ENCODE measurements around the gene PPM1H. TPM values are rescaled to one million over a fixed set of nuclear protein-coding genes. Genes with fewer than 3 reads are reported as not detected.
"Not testable (repeated sequence)": the region's sequence is repeated elsewhere in the genome, so short reads cannot be mapped to it uniquely, and the experiment has no call there.

The PPM1H gene
- polyA plus RNA-seq, 4 donors: 27.7 to 31.9 (median 30.4) TPM

DNA sequence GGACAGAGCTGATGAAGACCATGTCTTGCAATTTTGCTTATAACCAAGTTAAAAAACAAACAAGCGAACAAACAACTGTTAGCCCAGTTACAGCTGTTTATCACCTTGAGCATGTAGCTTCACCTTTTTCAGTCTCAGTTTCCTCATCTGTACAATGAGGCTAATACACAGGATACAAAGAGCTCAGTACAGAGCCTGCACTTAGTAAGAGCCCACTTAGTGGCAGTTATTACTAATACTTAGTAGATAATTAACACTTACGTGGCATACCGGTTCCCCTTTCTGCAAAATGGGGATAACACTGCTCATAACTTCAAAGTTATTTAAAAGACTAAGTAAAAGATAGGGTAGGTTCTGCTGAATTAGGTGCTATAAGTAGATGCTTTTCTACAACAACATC is 240.3 kb downstream of the PPM1H start:
- no peak for DNase-seq (ENCODE audit: low read depth in 4 of 4, low spot score in 3 of 4)

DNA sequence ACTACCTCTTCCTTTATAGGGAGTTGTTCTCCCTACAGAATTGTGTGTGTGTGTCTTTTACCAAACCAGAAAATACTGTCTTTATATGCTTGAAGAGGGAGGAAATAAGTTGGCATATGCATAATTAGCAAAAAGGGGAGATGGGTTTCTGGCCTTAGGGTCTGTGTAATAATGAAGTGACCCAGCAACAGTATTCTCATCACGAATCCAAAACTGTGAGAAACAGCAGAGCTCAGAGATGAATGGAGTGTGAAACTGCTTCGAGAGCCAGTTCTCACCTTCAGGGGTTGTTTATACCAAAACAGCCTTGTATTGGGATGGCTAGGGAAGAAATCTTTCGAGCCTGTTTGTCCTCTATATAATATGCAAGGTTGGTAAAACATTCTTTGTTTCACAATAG is 240.8 kb downstream of the PPM1H start:
- no peak for DNase-seq (ENCODE audit: low read depth in 4 of 4, low spot score in 3 of 4)

DNA sequence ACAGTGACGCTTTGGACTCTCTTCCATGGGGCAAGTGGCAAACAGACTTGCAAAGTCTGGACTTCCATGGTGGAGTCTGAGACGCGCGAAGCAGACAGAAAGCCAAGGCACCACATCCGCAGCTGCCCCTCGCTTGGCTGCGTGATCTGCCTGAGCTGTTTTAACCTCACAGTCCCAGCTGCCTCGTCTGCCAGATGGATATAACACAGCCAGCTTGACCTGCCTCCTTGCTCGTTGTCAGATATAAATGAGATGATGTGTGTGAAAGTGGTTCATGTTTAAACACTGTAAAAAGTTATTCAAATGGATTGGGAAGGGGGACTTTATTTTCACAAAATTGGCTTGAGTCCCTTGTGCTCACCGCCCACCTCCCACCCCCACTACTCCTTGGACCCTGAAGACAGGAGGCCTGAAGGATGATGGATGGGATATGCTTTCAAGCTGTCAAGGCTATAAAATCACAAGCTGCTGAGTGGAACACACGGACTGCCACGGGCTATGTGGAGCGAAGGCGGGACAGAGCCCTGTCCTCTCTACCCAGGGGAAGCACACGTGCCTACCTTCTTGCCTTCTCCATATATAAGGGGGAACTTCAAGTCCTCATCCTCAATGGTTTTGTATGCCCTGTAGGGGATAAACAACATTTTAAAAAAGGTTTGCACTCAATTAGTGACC is 241.4 kb downstream of the PPM1H start:
- no peak for DNase-seq (ENCODE audit: low read depth in 4 of 4, low spot score in 3 of 4)

DNA sequence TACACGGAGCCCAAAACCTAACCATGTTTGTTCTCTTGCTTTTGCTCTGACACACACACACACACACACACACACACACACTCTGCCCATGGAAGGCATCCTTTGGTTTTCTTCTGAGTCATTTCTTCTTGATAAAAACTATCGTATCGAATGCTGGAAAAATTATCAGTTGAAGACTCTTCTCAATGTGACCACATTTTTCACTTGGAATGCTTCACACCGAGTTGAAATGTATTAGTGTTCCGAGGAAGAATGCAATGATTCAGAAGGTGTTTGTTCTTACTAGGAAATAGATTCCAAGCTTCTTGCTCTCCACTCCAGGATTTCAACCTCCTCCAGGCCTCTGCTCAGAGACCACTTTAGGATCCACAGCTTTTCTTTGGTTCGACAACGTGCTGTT is 242.1 kb downstream of the PPM1H start:
- no peak for DNase-seq (ENCODE audit: low read depth in 4 of 4, low spot score in 3 of 4)

DNA sequence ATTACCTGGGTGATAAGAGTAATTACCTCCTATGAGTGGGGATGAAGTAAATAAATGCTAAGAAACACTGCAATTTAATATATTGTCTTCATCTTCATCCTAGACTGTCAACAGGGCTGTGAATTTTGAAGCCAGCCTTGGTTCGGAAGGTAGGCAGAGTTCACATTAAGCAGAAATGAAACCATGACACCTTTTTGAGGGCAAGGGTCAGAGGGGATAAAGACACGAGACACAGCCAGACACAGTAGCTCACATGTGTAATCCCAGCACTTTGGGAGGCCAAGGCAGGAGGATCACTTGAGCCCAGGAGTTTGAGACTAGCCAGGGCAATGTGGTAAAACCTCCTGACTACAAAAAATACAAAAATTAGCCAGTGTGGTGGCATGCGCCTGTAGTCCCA is 243.6 kb downstream of the PPM1H start:
- no peak for DNase-seq (ENCODE audit: low read depth in 4 of 4, low spot score in 3 of 4)

DNA sequence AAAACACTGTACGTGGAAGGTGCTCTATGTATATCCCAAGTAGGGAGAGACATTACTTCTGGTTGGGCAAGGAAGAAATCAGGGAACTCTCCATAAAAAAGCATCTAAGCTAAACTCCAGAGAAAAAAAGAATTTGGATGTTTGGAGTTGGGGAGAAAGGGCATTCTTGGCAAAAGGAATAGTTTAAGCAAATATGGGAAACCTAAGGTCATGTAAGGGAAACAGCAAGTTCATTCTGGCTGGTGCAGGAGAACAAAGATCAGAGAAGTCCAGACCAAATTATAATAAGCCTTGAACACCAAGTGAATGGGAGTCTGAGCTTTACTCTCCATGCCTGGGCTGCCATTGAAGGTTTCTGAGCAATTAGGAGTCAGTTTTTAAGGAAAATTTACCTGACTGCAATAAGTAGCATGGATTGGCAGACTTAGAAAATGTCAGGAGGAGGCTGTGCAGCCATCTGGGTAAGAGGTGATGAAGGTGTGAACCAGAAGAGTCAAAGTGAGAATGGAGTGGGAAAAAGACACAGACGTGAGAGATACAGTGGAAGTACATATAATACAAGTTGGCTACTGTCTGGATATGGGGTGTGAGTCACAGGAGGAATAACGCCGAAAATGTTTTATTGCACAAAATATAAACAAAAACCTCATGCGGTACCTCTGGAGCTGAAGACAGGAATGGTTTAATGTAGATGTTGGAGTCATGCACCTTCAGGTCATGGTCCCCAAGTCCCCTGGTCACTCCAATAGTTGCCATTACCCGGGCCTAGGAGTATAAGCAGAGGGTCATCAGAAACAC is 245.7 kb downstream of the PPM1H start:
- no peak for DNase-seq (ENCODE audit: low read depth in 4 of 4, low spot score in 3 of 4)

DNA sequence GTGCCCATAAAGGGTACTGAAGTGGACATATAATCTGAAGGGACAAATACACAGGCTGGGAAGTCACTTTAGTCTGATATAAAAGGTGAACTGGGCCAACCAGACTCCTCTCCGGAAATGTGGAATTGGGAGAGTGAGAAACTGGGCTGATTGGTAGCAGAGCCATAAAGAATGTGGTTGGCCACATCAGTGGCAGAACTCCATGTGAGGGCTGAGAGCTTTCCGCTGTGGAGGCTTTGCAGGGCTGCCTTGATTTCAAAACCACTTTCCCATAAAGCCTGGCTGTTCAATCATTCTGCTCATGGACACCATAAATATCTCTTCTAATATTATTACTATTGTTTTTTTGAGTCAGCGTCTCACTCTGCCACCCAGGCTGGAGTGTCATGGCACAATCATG is 248.0 kb downstream of the PPM1H start:
- no peak for DNase-seq (ENCODE audit: low read depth in 4 of 4, low spot score in 3 of 4)

DNA sequence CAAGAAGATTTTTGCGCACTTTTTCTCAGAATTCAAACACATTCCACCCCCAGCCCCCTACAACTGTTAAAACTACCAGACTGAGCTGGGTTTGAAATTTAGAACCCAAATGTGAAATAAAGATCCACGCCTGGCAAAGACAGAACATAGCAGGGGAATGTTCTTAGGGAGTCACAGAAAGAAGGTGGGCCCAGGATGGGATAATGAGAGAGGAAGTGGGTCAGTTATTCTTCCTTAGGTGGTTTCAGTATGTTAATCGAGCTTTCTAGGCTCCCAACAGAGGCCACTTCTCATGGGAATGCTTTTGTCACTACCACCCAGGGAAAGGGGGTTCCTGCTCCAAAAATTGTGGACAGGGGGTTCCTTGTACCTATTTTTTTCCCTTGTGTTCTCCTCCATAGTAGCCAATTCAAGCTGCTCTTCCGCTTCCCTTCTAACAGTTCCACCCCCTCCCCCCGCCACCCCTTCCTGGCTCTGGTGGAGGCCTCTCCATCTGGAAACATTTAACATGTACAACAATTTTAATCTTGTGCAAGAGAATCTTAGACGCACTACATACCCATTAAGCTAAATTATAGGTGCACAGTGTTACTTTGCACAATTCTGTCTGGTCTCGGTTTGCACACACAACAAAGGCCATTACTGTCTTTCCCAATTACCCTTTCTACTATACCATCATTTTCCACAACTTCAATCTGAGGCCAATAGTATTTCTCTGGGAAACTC is 250.2 kb downstream of the PPM1H start:
- no peak for DNase-seq (ENCODE audit: low read depth in 4 of 4, low spot score in 3 of 4)

DNA sequence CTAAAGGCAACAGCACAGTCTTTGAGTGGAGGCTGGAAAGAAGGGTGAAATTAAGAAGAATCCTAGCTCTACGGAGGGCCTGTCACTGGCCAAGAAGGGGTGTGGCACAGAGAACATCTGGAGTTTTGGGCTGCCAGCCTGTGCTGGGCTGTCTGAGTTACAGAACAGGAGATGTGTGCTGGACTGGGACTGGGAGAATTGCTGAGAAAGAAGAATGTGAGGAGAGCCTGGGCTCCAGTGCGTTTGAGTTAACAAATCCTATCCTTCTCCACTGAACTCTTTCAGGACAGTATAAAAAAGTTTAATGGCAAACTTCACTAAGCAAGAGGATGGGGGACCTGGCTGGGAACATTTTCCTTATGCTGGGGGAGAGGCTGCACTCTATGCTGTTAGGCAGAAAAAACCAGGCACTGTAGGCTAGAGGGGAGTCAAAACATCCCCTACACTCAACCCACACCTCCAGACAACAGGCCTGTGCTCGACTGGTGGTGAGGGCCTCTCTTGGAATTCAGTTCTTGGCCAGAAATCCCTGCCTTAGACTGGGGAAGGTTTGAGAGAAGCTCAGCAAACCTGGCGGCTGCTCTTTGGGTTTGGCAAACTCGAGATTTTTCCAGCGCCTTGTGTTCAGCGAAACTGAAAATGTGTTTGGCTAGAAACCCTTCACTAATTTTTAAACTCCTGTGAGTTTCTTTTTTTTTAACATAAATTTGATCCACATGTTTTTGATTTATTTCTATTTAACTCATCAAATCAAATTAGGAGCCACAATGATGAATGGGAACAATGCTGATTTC is 251.0 kb downstream of the PPM1H start:
- no peak for DNase-seq (ENCODE audit: low read depth in 4 of 4, low spot score in 3 of 4)

DNA sequence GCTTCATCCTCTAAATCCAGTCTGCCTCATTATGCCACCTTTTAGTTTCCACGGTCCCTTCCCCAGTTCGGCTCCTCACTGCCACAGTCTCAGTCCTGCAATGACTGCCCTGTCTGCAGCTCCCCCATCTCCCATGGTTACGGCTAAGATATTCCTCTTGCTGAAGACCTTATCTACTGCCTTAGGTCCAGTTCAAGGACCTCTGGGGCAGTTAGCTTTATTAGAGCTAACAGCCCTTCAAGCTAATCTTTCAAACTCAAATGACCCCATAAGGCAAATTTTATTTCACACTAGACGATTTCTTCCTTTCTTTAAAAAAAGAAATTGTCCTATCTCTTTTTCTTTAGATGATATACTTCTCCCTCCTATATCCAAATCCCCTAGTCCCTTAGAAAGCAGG is 253.6 kb downstream of the PPM1H start:
- DNase-seq (ENCODE audit: low read depth in 4 of 4, low spot score in 3 of 4): no peak

DNA sequence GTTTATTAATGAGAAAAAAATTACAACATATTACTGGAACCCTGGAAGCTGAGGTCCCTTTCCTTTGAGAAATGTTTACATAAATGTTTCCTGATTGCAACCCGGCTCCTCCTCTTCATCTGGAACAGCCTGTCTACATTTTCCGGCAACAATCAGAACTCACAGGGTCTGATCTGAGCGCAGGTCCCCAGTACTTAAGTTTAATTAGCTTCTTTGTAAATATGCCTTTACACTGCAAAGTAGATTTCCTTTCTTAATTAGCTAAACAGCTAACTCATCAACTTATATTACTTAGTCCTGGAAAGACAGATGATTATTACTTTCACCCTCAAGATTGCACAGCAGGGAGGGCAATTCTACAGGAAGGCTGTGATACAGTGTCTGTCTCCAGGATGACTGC is 255.3 kb downstream of the PPM1H start:
- DNase-seq (ENCODE audit: low read depth in 4 of 4, low spot score in 3 of 4): no peak

DNA sequence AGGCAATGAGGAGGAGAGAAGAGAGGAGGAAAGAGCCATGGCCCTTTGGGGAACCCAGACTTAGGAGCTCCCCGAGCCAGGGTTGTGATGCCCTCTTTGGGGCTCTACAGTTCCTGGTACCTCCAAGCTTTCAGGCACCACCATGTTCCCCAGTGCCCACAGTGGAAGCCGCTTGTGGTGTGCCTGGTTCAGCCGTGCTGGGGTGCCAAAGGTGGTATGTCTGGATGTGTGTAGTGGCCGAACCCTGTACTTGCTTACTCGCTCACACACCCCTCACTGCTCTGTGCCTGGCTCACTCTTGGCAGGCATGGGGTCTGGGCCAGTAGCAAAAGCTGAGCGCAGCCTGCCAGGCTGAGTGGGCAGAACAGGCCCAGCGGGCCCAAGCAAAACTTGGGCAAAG is 257.6 kb downstream of the PPM1H start:
- DNase-seq (ENCODE audit: low read depth in 4 of 4, low spot score in 3 of 4): no peak

DNA sequence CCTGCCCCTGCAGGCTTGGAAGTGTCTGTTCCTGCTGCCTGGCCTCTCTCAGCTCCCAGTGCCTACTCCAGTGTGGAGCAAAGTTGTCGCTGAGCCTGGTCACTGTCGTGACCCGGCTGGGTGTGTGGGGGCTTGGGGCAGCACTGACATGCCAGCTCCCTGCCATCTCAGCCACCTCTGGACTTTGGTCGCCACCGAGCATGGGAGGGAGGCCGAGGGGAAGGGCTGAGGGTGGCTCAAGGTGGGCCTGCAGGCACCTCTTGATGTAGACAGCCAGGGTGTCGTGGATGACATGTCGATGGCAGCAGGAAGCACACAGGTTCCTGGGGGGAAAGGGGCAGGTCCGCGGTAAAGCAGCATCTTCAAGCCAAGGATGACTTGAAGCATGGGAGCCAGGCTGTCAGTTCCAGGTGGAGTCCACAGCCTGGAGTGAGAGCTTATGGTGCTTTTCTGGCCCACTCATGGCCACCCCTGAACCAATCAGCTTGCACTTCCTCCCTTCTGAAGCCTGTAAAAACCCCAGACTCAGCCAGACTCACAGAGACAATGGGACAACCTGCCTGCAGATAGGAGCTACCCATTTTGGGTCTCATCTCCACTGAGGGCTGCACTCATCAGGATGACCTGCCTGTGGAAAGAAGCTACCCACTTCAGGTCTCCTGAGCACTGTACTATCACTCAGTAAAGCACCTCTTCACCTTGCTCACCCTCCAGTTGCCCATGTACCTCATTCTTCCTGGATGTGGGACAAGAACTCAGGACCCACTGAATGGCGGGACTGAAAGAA is 258.2 kb downstream of the PPM1H start:
- no peak for DNase-seq (ENCODE audit: low read depth in 4 of 4, low spot score in 3 of 4)

DNA sequence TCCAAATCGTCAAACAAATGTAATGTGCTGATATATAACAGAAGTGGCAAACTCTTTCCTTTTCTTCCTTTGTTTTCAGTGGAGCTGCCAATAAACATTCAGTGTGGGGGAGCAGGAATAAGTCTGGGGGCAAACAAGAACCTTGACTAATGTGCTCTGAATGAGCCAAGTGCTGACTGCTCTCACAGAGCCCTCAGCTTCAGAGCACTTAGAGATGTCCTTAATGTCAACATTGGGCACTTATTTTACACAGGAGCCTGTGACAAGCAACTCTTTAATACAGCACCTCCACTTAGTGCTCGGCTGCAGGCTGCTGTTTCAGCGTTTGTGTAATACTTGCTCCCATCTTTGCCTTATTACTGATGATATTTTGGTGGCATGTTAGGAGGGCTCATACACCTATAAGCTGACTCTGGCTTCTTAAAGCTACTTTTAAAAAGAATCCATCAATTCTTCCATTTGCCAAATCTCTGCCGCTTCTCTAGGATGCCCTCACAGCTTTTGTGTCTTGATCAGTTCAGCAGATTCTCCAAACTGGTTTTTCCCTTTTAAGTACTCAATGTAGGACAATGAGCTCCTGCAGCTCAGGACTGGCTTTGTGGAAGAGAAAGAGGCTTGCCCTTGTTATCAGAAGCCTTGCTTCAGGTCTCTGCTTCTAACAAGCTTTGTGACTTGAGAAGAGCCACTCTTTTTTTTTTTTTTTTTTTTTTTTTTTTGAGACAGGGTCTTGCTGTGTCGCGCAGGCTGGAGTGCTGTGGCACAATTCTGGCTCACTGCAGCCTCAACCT is 261.7 kb downstream of the PPM1H start:
- DNase-seq (ENCODE audit: low read depth in 4 of 4, low spot score in 3 of 4): no peak

DNA sequence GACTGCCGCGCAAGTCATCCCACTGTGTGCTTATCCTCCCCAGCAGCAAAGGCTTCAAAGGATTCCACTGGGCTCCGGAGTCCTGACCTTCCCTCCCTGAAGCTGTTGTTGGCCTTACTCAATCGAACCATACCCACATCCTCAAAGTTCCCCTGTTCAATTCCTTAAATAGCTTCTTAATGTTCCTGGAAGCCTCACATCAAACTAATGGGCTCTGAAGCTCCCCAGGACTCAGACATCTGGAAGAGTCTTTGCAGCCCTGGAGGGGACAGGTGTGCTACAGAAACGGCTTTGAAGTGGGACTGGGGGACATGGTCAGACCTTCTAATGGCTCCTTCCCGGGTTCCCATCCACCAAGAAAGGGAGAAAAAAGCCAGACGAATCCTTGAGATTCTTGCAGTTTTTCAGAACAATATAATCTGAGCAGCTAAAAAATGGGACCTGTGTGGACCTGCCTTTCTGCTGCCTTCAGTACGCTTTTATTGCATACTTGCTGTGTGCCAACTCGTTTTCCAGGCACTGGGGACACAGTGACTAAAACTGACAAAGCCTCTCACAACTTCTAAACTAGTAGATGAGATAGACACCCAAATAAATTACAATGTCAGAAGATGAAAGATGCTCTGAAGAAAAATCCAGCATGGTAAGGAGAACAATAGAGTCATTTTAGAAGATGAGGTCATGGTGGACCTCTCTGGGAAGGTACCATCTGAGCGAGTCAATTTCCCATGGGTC is 263.8 kb downstream of the PPM1H start:
- no peak for DNase-seq (ENCODE audit: low read depth in 4 of 4, low spot score in 3 of 4)

DNA sequence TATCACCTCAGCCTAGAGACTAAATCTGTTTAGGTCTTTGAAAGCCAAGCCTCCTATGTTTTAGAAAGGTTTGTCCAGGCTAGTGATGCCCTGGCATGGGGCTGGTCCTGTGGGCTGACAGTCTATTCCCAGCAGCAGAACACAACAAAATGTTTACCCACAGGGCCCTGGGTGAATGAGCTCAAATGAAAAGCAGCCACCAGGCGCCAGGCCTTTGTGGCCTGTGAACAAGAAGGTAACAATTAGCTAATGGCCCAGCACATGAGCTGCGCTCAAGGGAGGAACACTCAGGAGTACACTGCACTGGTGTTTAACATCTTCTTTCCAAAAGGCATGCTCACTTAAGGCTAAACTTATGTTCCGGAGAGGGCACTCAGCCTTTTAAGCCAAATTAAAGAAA is 266.2 kb downstream of the PPM1H start:
- no peak for DNase-seq (ENCODE audit: low read depth in 4 of 4, low spot score in 3 of 4)

DNA sequence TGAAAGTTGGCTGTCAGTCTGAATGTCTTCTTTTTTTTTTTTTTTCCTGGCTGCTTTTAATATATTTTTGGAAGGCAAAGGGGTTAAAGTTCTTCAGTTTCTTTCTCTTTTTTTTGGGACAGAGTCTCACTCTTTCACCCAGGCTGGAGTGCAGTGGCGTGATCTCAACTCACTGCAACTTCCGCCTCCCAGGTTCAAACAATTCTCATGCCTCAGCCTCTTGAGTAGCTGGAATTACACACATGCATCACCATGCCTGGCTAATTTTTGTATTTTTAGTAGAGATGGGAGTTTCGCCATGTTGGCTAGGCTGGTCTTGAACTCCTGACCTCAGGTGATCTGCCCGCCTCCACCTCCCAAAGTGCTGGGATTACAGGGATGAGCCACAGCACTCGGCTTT is 270.0 kb downstream of the PPM1H start:
- DNase-seq (ENCODE audit: low read depth in 4 of 4, low spot score in 3 of 4): not testable (repeated sequence)

DNA sequence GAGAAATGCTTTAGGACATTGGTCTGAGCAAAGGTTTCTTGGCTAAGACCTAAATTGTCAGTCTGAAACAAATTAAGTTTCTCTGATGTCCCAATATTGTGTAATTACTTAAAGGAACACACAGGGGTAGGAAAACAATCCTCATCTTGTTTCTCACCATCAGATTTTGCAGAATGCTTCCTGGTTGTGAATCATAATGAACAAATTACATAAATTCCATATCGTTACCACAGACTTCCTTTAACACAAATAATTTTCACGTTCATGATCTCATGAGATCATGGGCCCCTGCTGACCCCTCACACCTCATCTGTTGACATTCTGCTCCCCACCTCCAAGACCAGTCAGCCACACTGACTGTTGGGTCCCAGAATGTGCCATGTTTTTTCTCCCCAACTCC is 274.2 kb downstream of the PPM1H start:
- DNase-seq (ENCODE audit: low read depth in 4 of 4, low spot score in 3 of 4): no peak
